ENCODE measurements around the gene SLC7A6.

The SLC7A6 gene

DNA sequence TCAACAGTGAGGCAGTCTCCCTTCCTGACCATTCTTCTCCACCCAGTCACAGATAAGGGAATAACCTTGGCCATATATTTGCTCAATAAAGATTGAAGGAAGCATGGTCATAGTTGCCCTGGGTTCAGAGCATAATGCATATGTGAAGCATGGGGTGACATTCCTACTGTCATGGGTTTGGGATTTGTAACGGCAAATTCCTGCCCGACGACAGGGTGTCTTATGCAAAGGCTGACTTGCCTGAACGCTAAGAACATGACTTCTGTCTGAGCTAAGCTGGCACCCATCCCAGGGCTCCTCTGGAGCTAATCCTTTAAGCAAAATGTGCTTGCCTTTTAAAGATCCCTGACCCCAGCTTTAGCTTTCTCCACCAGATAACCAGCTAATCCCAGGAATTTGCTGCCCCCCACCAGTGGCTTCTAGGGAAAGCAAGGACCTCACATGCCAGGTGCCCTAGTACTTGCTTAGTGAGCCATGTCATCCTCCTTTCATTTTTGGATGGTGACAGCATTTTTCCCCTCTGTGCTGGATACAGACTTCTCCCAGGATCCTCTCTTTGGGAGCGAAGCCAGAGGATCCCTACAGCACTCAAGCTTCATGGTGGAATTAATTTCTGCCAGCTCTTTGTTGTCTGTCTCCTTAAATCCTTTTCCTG is 34.7 kb downstream of the SLC7A6 start:
- DNase-seq: peak in 9 of 56 donors; percentile 4 to 49 (median 9)

DNA sequence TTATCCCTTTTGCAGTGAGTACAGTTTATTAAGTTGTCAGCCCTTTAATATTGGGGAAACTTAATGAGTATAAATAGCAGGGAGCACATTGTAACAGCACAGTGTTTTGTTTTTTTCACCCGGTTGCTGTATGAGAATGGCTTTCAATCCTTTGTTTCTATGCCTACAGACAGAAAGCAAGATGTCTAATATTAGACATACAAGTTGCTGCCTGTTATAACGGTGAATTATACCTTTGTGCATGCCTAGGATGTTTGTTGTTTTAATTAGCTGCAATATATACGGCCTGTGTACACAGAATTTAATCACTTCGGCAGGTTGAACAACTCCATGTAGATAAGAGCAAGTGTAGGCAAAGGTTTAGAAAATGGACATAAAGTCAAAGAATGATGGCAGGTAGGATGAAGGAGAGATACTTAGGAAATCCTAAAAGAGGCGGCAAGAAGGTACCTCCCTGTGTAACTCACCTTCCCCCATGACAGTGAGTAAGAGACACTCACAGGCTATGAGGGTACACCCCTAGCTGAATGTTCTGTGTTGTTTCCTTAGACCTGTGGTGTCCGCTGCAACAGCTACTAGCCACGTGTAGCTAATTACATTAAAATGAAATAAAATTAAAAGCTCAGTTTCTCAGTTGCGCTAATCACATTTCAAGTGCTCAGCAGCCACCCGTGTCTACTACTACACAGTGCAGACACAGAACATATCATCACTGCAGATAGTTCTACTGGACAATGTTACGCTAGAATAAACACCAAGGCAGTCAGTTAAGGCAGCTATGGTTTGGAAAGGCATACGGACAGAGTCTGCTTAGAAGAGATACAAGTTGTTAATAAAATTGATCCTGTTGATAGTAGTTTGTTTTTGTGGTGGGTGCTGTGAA is 35.5 kb downstream of the SLC7A6 start:
- no peak for DNase-seq

DNA sequence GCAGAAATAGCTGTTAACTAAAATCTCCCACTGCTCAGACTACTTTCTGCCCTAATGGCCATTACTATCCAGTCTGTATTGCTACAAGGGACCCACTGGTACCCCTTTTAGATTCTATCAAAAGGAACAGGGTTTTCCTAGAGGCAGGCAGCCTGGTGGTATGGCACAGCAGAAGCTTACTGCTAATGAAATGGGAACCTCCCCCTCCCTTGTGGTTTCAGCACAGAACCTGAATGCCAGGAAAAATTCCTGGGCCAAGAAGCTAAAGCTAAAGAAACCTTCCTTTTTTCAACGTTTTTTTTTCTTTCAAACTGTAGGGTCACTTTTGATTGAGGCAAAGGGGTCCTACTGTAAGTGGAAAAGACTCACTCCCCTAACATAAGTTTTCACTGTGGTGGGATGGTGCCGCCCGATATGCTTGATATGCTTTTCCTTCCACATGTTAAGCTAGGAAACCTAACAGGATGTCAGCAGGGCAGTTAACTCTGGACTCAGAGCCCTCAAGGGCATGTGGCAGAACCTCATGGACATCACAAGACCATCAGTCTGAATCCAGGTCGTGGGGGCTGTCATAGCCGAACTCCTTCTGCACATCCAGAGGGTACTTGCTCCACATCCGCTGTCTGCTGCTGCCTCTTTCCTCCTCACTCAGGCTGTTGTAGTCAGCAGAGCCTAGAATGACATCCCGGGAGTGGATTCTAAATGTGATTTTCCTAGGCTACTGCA is 36.6 kb downstream of the SLC7A6 start:
- no peak for DNase-seq

DNA sequence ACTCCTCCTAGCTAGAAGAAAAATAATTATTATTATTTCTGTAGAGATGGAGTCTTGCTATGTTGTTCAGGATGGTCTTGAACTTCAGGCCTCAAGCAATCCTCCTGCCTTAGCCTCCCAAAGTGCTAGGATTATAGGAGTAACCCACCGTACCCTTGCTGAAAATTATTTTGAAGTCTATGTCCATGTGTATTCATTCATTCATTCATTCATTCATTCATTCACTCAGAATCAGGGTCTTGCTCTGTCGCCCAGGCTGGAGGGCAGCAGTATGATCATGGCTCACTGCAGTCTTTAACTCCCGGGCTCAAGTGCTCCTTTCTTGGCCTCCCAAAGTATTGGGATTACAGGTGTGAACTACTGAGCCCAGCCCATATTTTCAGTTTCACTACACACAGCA is 42.3 kb downstream of the SLC7A6 start:
- DNase-seq: no peak

DNA sequence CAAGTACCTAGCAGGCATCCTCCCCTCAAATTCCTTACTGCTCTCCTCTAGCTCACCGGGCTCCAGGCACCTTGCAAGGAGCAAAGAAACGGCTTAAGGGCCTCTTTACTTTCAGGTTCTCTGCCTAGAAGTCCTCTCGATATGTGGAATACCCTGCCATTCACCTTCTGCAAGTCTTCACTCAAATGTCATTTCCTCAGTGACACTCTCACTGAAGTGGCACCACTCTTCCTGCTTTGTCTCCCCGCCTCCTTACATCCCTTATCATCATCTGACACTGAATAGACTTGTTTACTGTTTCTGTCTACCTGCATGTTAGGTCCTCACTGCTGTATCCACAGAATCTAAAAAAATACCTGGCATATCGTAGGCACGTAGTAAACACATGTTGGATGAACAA is 45.5 kb downstream of the SLC7A6 start:
- no peak for DNase-seq

DNA sequence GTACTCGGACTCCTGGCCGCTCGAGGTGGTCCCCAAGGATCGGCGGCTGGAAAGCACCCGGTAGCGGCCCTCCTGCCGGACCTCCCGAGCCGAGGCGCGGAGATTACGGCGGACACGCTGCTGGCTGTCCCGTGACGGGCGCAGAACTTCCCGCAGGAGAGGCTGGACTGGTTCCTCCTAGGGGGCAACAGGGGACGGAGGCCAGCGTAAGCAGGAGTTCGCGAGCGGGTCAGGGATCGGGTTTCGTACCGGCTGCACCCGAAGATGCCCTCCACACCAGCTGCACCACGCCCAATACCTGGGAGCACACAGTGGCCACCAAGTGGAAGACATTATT is 46.1 kb downstream of the SLC7A6 start:
- DNase-seq: peak in 5 of 56 donors; percentile 14 to 66 (median 47)

DNA sequence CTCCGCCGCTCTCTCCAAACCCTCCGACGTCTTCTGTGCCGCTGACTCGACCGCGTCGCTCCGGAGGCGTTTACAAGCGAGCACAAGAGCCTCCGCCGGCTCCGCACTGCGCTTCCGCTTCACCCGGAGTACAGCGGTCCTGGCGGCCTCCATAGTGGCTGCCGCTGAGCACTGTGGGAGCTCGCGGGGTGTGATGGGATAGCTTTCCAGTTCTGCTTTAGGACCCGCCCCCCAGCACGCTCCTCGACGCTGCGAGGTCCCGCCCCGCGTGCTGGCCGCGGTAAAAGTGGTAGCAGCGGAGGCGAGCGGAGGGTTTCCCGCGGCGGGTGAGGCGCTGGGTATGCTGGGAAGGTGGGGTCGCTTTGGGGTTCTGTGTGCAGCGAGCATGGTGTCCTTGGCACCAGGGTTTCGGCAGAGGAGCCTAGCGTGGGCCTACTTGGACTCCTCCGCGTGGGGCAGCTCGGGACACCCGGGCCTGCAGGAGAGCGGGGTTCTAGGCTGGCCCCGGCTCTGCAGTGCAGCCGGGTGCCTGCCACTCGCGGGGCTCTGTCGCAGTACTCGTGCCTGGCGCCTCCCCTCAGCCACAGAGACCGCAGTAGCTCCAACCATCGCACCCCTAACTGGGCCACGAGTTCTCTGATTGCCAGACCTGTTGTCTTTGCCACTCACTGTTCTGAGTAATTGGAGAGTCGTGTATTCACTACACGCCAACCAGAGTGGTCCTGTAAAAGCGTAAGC is 46.6 kb downstream of the SLC7A6 start, which contains the start of the genes PRMT7 and SLC7A6OS:
PRMT7 (plus strand) TSS at position 246 of the 738 bp plus-strand sequence. CDS start 4,961 bp downstream, outside the sequence.
SLC7A6OS (minus strand) TSS at position 173 of the 738 bp plus-strand sequence; CDS start at position 153, 20 bp downstream.
- DNase-seq: peak; percentile 48 to 96 (median 86)

DNA sequence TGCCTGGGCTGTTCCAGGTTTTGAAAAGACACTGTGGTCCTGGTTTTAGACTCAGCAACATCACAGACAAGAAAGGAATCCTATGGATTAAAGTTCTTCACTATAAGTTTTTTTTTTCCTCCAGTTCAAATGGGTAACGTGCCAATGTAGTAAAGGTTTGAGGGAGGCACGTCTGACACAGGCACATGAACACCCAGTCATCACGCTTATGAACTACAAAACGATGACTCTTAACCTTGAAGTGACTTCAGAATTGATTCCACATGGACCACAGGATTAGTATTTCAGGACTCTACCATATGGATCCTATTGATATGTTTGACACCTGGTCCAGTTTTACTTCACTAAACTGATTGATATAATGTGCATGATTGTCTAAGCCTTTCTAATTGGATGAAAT is 48.8 kb downstream of the SLC7A6 start:
- DNase-seq: no peak

DNA sequence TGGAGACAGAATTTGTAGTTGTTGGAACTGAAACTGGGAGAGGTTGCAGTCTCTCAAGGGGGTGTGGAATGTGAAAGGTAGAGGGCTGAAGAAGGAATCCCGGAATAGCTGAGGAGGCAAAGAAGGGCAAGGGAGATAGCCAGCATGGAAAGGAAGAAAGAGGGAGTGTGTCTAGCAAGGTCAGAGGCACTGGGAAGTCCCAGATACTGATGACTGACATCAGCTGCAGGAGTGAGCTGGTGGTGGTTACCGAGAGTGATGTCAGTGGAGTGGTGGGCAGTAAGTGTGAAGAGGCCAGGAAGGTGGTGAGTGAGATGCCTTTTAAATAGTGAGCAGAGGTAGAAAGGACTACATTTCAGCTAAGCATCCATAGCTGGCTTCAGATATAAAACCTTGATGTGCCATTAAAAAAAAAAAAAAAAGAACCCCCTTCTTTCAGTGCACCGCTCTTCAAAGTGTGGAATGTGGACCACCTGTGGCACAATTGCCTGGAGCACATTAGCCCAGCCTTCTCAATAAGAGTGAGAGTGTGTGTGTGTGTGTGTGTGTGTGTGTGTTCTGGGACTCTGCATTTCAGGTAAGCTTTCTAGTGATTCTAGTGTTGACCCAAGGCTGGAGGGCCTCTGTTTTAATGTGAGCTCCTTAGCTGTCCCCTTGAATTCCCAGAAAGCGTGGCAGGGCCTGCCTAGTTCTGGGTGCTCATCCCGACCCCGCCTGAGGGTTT is 55.0 kb downstream of the SLC7A6 start:
- DNase-seq: no peak

DNA sequence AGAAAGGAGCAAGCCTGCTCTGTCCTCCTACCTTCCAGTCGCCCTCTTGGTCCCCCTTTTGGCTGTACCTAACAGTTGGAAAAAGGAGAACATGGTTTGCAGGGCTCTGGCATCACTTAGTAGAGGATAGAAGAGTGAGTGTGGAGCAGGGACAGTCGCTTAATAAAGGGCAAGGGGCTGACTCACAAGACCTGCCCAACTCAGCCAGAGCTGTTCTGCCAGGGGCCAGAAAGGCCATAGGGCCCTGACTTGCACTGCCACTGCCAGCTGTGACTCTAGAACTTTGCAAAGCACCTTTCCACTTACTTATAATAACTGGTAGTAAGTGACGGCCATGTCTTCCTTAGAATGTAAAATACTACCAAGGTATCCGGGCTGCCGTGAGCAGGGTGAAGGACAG is 60.0 kb downstream of the SLC7A6 start:
- DNase-seq: no peak

DNA sequence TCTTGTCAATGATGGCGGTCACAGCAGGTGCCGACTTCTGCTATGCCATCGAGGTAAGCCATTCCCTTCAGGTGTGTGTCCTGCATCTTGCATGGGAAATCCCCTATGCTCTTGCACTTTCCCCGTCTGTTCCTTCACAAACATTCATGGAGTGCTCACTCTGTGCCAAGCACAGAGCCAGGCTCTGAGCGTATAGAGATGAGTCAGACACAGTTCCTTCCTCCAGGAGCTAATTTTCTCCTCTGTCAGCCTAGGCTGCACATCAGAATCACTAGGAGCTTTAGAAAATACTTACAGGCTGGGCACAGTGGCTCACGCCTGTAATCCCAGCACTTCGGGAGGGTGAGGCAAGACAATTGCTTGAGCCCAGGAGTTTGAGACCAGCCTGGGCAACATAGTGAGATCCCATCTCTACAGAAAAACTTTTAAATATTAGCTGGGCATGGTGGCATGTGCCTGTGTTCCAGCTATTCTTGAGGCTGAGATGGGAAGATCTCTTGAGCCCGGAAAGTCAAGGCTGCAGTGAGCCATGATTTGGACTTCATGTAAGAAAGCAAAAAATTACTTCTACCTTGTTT is 60.5 kb downstream of the SLC7A6 start:
- no peak for DNase-seq

DNA sequence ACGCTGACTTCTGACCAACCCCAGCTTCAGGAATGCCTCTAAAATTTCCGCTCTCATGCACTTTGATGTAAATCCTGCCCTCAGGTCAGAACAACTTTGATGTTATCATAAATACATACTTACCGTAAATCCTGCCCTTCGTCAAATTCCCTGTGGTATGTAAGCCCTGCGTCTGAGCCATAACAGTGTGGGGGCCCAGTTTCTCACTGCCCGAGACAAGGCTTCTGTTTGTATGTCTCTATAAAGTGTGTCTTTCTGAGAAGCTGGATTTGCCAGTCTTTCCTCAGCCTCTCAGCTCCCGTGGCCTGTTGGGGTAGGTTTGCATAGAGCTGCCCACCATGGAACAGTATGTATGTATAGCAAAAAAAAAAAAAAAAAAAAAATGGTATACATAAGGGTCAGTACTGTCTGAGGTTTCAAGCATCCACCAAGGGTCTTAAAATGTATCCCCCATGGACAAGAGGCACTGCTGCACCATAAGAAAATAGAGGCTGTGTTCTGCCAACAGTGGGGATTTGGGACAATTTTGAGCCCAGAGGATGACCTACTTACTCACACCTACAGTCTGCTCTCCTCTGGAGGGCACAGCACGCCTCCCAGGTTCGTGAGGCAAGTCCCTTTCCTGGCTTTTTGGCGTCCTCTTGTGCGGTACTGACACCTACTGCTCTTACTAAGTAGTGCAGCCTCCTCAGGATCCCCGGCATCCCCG is 64.0 kb downstream of the SLC7A6 start:
- peak in 53 of 56 donors; percentile 4 to 83 (median 58) for DNase-seq

DNA sequence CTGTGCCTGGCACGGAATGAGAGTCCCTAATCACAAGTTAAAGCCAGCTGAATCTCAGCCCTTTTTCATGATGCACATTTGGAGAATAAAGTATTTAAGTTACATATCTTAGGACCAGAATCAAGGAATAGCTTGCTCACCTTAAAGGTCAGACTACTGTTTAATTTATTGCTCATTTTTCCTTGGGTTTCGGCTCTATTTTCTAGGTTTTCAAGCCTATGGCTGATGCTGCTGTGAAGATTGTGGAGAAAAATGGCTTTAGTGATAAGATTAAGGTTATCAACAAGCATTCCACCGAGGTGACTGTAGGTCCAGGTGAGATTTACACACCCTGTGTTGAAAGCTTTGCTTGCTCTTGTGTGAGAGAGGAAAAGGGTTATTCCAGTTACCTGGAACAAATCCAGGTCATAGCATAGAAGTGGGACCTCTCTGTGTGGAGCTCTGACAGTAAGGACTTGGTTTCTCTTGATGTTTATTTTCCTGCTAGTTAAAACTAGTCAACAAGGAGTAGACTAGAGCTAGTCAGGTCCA is 64.6 kb downstream of the SLC7A6 start:
- no peak for DNase-seq

DNA sequence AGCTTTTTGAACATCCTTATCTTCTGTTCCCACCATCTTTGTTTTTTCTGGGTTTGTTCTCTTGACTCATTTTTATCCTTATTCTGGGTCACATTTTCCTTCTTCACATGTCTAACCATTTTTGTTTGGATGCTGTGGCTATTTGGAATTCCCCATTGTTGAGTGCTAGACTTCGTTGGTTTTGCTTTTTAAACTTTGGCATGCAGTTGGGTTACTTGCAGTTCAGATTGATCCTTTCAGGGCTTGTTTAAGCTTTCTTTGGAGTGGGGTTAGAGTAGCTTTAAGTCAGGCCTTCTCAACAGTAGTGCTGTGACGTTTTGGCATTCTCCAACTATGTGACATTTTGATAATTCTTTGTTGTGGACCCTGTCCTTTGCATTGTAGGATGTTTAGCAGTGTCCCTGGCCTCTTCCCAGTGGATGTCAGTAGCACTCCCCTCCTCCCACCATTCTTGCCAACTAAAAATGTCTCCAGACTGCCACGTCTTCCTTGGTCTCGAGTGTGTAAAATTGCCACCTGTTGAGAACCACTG is 67.6 kb downstream of the SLC7A6 start:
- DNase-seq: no peak

DNA sequence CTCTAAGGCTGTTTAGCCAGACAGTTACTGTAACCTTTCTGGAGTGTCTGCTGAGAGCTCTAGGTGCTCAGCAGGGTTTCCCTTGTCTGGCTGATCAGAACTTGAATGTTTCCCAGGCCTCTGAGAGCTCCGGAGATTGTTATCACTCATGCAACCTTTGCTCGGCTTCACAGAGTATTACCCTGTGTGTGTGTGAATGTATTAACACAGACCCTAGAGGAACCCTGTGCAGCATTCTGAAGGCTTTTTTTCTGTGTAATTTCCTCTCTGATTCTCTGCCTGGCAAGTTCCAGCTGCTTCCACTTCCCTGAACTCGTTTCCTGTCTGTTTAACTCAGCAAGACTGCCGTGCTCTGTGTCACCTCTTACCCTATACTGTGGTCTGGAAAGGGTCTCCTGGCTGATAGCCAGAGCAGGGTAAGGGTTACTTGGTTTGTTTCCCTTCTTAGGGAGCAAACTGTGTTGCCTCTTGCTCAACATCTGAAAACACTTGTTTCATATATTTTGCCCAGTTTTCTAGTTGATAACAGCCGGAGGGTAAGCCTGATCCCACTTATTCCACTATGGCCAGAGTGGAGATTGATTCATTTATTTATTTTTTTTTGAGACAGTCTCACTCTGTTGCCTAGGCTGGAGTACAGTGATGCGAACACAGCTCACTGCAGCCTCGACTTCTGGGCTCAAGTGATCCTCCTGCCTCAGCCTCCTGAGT is 68.2 kb downstream of the SLC7A6 start:
- peak in 12 of 56 donors; percentile 8 to 53 (median 18) for DNase-seq

DNA sequence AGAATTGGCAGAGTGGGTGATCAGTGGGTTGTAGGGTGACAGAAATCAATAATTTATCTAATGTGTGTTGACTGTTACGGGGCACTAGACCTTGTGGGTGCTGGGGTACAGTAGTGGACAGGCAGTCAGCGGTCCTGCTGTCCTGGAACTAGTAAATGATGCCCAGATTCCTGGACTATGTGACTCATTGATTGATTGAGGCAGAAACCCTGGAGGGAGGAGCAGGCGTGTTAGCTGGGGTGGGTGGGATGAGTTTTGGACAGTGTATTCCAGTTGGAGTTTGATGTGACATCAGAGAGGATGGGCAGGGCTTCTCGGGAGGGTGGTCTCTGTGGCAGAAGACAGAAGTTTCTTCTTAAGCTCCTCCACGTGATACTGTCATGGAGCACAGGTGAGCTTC is 70.8 kb downstream of the SLC7A6 start:
- no peak for DNase-seq

DNA sequence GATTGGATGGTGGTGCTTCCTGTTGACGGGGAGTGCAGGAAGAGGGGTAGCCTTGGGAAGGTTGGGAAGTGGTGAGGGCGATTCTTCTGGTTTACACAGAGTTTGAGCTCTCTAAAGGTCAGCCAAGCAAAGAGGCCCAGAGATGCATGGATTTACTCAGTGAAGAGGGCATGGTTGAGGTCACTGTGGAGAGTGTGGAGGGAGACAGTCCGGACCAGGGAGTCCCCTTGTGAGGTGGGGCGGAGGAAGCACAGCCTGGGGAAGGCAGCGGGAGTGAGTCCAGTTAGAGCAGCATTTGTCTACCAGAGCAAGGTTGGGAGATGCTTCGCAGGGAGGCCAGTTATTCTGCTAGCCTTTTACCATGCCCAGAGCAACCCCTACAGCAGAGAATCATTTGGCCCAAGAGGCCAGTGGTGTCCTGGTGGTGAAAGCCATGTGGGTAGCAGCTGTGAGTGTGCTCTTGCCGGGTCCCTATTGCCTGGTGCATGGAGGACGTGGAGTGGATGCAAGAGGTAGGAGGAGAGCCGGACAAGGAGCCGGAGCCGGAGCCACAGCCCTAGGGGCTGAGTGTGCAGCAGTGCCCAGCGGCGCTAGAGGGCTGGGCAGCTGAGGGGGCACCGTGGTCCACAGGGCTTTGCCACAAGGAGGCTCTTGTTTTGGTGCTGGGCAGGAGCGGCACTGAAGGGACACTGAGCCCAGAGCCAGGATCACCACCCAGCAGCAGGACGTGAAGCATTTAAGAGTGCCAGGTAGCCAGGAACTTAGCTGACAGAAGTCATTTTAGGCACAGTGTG is 74.2 kb downstream of the SLC7A6 start:
- DNase-seq: no peak

All from nucleus accumbens (tissue), 56 donors.